Measurements from ENCODE around the gene DEFB121.
"Not testable (repeated sequence)": the region's sequence is repeated elsewhere in the genome, so short reads cannot be mapped to it uniquely, and the experiment has no call there.

DNA sequence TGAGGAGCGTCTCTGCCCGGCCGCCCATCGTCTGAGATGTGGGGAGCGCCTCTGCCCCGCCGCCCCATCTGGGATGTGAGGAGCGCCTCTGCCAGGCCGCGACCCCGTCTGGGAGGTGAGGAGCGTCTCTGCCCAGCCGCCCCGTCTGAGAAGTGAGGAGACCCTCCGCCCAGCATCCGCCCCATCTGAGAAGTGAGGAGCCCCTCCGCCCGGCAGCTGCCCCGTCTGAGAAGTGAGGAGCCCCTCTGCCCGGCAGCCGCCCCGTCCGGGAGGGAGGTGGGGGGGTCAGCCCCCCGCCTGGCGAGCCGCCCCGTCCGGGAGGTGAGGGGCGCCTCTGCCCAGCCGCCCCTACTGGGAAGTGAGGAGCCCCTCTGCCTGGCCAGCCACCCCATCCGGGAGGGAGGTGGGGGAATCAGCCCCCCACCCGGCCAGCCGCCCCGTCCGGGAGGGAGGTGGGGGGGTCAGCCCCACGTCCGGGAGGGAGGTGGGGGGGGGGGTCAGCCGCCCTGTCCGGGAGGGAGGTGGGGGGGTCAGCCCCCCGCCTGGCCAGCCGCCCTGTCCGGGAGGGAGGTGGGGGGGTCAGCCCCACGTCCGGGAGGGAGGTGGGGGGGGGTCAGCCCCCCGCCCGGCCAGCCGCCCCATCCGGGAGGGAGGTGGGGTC is 21.0 kb upstream of the DEFB121 start:
- TF ChIP-seq, protein P1, sequence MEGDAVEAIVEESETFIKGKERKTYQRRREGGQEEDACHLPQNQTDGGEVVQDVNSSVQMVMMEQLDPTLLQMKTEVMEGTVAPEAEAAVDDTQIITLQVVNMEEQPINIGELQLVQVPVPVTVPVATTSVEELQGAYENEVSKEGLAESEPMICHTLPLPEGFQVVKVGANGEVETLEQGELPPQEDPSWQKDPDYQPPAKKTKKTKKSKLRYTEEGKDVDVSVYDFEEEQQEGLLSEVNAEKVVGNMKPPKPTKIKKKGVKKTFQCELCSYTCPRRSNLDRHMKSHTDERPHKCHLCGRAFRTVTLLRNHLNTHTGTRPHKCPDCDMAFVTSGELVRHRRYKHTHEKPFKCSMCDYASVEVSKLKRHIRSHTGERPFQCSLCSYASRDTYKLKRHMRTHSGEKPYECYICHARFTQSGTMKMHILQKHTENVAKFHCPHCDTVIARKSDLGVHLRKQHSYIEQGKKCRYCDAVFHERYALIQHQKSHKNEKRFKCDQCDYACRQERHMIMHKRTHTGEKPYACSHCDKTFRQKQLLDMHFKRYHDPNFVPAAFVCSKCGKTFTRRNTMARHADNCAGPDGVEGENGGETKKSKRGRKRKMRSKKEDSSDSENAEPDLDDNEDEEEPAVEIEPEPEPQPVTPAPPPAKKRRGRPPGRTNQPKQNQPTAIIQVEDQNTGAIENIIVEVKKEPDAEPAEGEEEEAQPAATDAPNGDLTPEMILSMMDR (IDR thresholded peaks at IDR 0.05; ENCODE audit: low read depth, low read length) = not testable (repeated sequence)
- TF ChIP-seq EZH2phosphoT487 (IDR thresholded peaks at IDR 0.05; ENCODE audit: low read depth) = not testable (repeated sequence)
